GM18909 (cell line): ENCODE results near the gene NELL1.

Experiments
- ATAC-seq: cut with Tn5 transposase; IDR thresholded peaks from one replicate; pipeline ENCODE4 v1.9.1; 2021; ENCODE audit warnings: mild to moderate bottlenecking; ENCODE audit not compliant: unreplicated experiment, poor library complexity

The NELL1 gene

GRCh38 chr11:21385669-21386440, 716.5 kb downstream of the NELL1 start:
- ATAC-seq = no peak

GRCh38 chr11:21390430-21390829, 721.0 kb downstream of the NELL1 start:
- no peak for ATAC-seq

GRCh38 chr11:21396342-21397008, 727.1 kb downstream of the NELL1 start:
- ATAC-seq = no peak

GRCh38 chr11:21398195-21398594, 728.8 kb downstream of the NELL1 start:
- no peak for ATAC-seq

GRCh38 chr11:21401496-21401895, 732.1 kb downstream of the NELL1 start:
- no peak for ATAC-seq

- ATAC-seq = no peak
Measured at GRCh38 chr11:21402274-21402673, 732.9 kb downstream of the NELL1 start.

- no peak for ATAC-seq
Measured at GRCh38 chr11:21403069-21403468, 733.7 kb downstream of the NELL1 start.

- no peak for ATAC-seq
Measured at GRCh38 chr11:21405422-21405821, 736.0 kb downstream of the NELL1 start.

GRCh38 chr11:21410513-21410912, 741.1 kb downstream of the NELL1 start:
- ATAC-seq = no peak

- ATAC-seq = no peak
Measured at GRCh38 chr11:21411104-21411503, 741.7 kb downstream of the NELL1 start.

- no peak for ATAC-seq
Measured at GRCh38 chr11:21411597-21411996, 742.2 kb downstream of the NELL1 start.

- ATAC-seq = no peak
Measured at GRCh38 chr11:21412652-21413383, 743.4 kb downstream of the NELL1 start.

- ATAC-seq = no peak
Measured at GRCh38 chr11:21414953-21415352, 745.6 kb downstream of the NELL1 start.

GRCh38 chr11:21415606-21416005, 746.2 kb downstream of the NELL1 start:
- ATAC-seq = no peak

- ATAC-seq = no peak
Measured at GRCh38 chr11:21421711-21422329, 752.4 kb downstream of the NELL1 start.

GRCh38 chr11:21426931-21427330, 757.5 kb downstream of the NELL1 start:
- ATAC-seq = no peak

- ATAC-seq = no peak
Measured at GRCh38 chr11:21427726-21428125, 758.3 kb downstream of the NELL1 start.

GRCh38 chr11:21428796-21429195, 759.4 kb downstream of the NELL1 start:
- no peak for ATAC-seq

- no peak for ATAC-seq
Measured at GRCh38 chr11:21429401-21429800, 760.0 kb downstream of the NELL1 start.

GRCh38 chr11:21430537-21430936, 761.2 kb downstream of the NELL1 start:
- no peak for ATAC-seq
